Measurements from ENCODE around the gene RNF144A.

DNA sequence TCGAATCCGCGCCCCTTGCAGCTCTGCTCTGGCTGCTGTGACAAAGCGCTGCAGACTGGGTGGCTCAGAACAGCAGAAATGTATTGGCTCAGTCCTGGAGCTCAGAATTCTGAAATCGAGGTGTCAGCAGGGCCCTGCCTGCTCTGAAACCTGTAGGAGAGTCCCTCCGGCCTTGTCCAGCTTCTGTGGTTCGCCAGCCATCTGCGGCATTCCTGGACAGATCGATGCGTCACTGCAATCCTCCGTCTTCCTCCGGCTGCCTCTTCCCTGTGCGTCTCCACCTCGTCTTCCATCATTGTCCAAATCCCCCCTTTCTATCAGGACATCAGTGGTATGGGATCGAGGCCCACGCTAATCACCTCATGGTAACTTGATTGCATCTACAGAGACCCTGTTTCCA is 115.2 kb downstream of the RNF144A start:
- TF ChIP-seq, protein P1, sequence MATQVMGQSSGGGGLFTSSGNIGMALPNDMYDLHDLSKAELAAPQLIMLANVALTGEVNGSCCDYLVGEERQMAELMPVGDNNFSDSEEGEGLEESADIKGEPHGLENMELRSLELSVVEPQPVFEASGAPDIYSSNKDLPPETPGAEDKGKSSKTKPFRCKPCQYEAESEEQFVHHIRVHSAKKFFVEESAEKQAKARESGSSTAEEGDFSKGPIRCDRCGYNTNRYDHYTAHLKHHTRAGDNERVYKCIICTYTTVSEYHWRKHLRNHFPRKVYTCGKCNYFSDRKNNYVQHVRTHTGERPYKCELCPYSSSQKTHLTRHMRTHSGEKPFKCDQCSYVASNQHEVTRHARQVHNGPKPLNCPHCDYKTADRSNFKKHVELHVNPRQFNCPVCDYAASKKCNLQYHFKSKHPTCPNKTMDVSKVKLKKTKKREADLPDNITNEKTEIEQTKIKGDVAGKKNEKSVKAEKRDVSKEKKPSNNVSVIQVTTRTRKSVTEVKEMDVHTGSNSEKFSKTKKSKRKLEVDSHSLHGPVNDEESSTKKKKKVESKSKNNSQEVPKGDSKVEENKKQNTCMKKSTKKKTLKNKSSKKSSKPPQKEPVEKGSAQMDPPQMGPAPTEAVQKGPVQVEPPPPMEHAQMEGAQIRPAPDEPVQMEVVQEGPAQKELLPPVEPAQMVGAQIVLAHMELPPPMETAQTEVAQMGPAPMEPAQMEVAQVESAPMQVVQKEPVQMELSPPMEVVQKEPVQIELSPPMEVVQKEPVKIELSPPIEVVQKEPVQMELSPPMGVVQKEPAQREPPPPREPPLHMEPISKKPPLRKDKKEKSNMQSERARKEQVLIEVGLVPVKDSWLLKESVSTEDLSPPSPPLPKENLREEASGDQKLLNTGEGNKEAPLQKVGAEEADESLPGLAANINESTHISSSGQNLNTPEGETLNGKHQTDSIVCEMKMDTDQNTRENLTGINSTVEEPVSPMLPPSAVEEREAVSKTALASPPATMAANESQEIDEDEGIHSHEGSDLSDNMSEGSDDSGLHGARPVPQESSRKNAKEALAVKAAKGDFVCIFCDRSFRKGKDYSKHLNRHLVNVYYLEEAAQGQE (IDR thresholded peaks at IDR 0.05; ENCODE audit: insufficient read depth in 1 of 2, low read depth in 2 of 2, low read length in 2 of 2): no peak
- TF ChIP-seq POLR2AphosphoS5 (IDR thresholded peaks at IDR 0.05; ENCODE audit: low read depth, low read length): no peak
- no peak for TF ChIP-seq TAF1 (IDR thresholded peaks at IDR 0.05; ENCODE audit: borderline replicate concordance, insufficient read depth, low read length)
- no peak for TF ChIP-seq SIN3A (IDR thresholded peaks at IDR 0.05; ENCODE audit: borderline replicate concordance, insufficient read depth, low read length)
- no peak for TF ChIP-seq FOXP2 (optimal IDR thresholded peaks at IDR 0.05; ENCODE audit: borderline replicate concordance, extremely low read depth, extremely low read length, insufficient read depth)
